GM21360 (cell line): ENCODE measurements around the gene GNAL.

Experiments
- ATAC-seq: cut with Tn5 transposase; IDR thresholded peaks from one replicate; pipeline ENCODE4 v1.9.1; 2021; ENCODE audit warnings: mild to moderate bottlenecking, moderate library complexity; ENCODE audit not compliant: unreplicated experiment

Gene GNAL

GRCh38 chr18:11759456-11759855 is 70.4 kb downstream of the GNAL start:
- ATAC-seq = no peak

- no peak for ATAC-seq
These were observed 71.6 kb downstream of the GNAL start for GRCh38 chr18:11760498-11761167.

GRCh38 chr18:11761553-11761952 is 72.5 kb downstream of the GNAL start:
- ATAC-seq = no peak

- no peak for ATAC-seq
These were observed 73.4 kb downstream of the GNAL start for GRCh38 chr18:11762429-11762828.

GRCh38 chr18:11767329-11767728 is 78.3 kb downstream of the GNAL start:
- ATAC-seq = no peak

GRCh38 chr18:11767935-11768334 is 78.9 kb downstream of the GNAL start:
- ATAC-seq = no peak

GRCh38 chr18:11775436-11776174 is 86.5 kb downstream of the GNAL start:
- no peak for ATAC-seq

GRCh38 chr18:11780042-11780441 is 91.0 kb downstream of the GNAL start:
- no peak for ATAC-seq

- ATAC-seq = no peak
These were observed 94.8 kb downstream of the GNAL start for GRCh38 chr18:11783716-11784331.

GRCh38 chr18:11784674-11785304 is 95.7 kb downstream of the GNAL start:
- no peak for ATAC-seq

- no peak for ATAC-seq
These were observed 96.5 kb downstream of the GNAL start for GRCh38 chr18:11785444-11786055.

- no peak for ATAC-seq
These were observed 100.8 kb downstream of the GNAL start for GRCh38 chr18:11789716-11790510.

- ATAC-seq = no peak
These were observed 102.1 kb downstream of the GNAL start for GRCh38 chr18:11791131-11791530.

- ATAC-seq = no peak
These were observed 103.6 kb downstream of the GNAL start for GRCh38 chr18:11792632-11793031.

- ATAC-seq = no peak
These were observed 105.1 kb downstream of the GNAL start for GRCh38 chr18:11794195-11794594.

GRCh38 chr18:11795916-11796315 is 106.9 kb downstream of the GNAL start:
- no peak for ATAC-seq

GRCh38 chr18:11798271-11798670 is 109.2 kb downstream of the GNAL start:
- ATAC-seq = no peak

GRCh38 chr18:11799066-11799465 is 110.0 kb downstream of the GNAL start:
- no peak for ATAC-seq

- no peak for ATAC-seq
These were observed 111.7 kb downstream of the GNAL start for GRCh38 chr18:11800566-11801334.

GRCh38 chr18:11801573-11801972 is 112.5 kb downstream of the GNAL start:
- no peak for ATAC-seq
